Sigmoid colon (tissue), 4 donors: ENCODE results near the gene ESYT2.

ENCODE experiments used
- POLR2AphosphoS5 ChIP-seq, 4 donors: sonication (generic); formaldehyde crosslinking; IDR thresholded peaks; one replicate each; pipeline ENCODE4 v1.6.1; 2017; ENCODE audit warnings: antibody characterized with exemption in 4 of 4
- TF ChIP-seq, protein P1 (sequence below), 4 experiments: fragments of 450-650 bp in 3 of 4; fragments of 200-600 bp in 1 of 4; IDR thresholded peaks; one replicate each; pipeline ENCODE4 v1.5.1; 2016 to 2019; ENCODE audit warnings: antibody characterized with exemption in 4 of 4, mild to moderate bottlenecking in 3 of 4, moderate library complexity in 2 of 4

DNA sequence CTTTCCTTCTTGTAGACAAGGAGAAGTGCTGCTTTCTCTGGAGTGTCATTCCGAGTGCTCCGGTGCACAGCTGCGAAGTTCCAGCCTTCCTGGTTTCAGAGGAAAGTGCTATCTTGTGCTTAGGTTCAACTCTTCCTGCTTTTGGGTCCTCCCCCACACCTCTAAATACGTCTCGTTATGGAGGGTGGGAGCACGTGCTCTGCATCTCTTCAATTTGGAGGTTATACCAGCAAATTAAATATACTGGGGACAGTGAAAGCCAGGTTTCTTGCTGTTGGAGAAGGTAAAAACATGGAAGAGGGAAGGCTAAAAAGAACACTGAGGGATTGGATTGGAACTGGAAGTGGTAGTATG, 2.4 kb upstream of the ESYT2 start:
- TF ChIP-seq, protein P1, sequence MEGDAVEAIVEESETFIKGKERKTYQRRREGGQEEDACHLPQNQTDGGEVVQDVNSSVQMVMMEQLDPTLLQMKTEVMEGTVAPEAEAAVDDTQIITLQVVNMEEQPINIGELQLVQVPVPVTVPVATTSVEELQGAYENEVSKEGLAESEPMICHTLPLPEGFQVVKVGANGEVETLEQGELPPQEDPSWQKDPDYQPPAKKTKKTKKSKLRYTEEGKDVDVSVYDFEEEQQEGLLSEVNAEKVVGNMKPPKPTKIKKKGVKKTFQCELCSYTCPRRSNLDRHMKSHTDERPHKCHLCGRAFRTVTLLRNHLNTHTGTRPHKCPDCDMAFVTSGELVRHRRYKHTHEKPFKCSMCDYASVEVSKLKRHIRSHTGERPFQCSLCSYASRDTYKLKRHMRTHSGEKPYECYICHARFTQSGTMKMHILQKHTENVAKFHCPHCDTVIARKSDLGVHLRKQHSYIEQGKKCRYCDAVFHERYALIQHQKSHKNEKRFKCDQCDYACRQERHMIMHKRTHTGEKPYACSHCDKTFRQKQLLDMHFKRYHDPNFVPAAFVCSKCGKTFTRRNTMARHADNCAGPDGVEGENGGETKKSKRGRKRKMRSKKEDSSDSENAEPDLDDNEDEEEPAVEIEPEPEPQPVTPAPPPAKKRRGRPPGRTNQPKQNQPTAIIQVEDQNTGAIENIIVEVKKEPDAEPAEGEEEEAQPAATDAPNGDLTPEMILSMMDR (IDR thresholded peaks at IDR 0.05), result no peak
- no peak for TF ChIP-seq POLR2AphosphoS5 (IDR thresholded peaks at IDR 0.05)
